Choroid plexus epithelial cell (primary cell): Measurements from ENCODE around the gene FOXS1.

Source experiments
- DNase-seq: peaks from one replicate; pipeline ENCODE4 v3.0.0-alpha.2; 2010; ENCODE audit warnings: low read depth
- H3K4me3 ChIP-seq: 2 replicates; pipeline ENCODE4 v1.5.1; 2011; ENCODE audit warnings: low read depth, mild to moderate bottlenecking, control low read depth, low read length, moderate library complexity
- TF ChIP-seq, protein P1 (sequence below): conservative IDR thresholded peaks from 2 replicates; pipeline ENCODE4 v1.5.1; 2011; ENCODE audit warnings: low read depth, mild to moderate bottlenecking, control low read depth, inconsistent platforms, low read length, moderate library complexity

Gene FOXS1

GRCh38 chr20:31839782-31840487 lies 5.5 kb downstream of the FOXS1 start:
- no peak for DNase-seq
- TF ChIP-seq, protein P1, sequence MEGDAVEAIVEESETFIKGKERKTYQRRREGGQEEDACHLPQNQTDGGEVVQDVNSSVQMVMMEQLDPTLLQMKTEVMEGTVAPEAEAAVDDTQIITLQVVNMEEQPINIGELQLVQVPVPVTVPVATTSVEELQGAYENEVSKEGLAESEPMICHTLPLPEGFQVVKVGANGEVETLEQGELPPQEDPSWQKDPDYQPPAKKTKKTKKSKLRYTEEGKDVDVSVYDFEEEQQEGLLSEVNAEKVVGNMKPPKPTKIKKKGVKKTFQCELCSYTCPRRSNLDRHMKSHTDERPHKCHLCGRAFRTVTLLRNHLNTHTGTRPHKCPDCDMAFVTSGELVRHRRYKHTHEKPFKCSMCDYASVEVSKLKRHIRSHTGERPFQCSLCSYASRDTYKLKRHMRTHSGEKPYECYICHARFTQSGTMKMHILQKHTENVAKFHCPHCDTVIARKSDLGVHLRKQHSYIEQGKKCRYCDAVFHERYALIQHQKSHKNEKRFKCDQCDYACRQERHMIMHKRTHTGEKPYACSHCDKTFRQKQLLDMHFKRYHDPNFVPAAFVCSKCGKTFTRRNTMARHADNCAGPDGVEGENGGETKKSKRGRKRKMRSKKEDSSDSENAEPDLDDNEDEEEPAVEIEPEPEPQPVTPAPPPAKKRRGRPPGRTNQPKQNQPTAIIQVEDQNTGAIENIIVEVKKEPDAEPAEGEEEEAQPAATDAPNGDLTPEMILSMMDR: no peak

DNA sequence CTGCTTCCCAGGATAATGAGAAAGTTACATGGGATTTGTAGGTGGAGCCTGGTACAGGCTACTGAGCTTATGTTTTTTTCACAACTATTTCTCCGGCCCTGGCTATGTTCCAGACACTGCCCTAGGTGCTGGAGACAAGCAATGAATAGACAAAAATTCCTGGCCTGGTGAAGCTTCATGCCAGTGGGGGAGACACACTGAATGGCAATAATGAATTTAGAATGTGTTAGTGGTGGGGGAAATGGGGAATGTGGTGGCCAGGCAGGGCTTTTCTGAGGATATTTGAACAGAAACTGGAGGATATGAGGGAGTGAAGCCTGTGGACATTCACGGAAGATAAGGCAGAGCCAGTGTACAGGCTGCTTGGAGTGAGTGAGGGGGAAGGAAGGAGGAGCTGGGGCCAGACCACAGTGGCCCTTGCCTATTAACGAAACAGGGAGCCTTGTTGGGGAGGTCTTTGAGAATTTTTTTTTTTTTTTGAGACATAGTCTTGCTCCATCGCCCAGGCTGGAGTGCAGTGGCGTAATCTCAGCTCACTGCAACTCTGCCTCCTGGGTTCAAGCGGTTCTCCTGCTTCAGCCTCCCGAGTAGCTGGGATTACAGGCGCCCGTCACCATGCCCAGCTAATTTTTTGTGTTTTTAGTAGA lies 6.6 kb downstream of the FOXS1 start:
- DNase-seq: peak; percentile 58
- no peak overlapping the region for H3K4me3 ChIP-seq
- TF ChIP-seq, protein P1: no peak

More at GRCh38 chr20:31839782-31840487, 5.5 kb downstream of the FOXS1 start:
- no peak overlapping the region for H3K4me3 ChIP-seq

DNA sequence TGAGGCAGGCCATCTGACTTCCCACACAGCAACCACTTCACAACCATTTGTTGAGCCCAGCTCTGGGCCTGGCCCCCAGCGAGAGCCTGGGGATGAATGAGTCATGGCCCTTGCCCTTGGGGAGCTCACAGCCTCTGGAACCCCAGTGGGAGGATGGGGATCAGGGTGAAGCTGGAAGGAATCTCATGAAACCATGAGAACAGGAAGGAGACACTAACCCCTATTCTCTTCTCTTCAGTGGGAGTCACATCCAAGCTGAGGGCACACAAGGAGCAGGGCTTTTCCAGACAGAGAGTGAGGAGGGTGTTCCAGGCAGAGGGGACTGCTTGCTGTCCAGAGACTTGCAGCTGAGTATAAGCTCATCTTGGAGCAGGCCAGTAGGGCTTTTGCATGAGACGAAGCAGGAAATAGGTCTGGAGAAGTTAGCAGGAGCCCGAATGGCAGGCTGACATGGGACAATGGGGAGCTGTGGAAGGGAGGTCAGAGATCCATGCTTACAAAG lies 7.5 kb downstream of the FOXS1 start:
- TF ChIP-seq, protein P1: no peak
- peak; percentile 58 for DNase-seq
- H3K4me3 ChIP-seq: no peak overlapping the region

GRCh38 chr20:31836853-31837608 lies 8.4 kb downstream of the FOXS1 start:
- TF ChIP-seq, protein P1: no peak
- DNase-seq: no peak
- H3K4me3 ChIP-seq: no peak overlapping the region

- H3K4me3 ChIP-seq: no peak overlapping the region
- DNase-seq: peak; percentile 95
- TF ChIP-seq, protein P1: no peak
Measured at GRCh38 chr20:31835977-31836852, 9.2 kb downstream of the FOXS1 start.

DNA sequence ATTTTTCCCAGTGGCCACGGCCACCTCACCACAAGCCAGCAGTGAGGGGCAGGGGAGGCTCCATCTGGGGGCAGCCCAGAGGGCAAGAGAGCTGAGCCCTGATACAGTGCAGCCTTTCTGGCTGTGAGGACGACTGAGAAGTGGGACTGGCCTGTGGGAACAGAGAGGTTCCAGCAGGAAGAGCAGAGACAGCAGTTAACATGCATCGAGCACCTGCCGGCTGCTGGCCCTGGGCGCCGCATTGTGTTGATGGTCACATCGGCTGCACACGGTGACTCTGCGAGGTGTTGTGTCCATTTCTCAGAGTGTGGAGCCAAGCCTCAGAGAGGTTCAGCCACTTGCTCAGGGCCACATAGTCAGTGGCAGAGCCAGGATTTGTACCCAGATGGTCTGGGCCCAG lies 9.8 kb downstream of the FOXS1 start:
- no peak overlapping the region for H3K4me3 ChIP-seq
- TF ChIP-seq, protein P1: no peak
- no peak for DNase-seq
